Right atrium auricular region (tissue), 2 donors: ENCODE data around the gene DCTN2. TPM values are rescaled to one million over a fixed set of nuclear protein-coding genes. Genes with fewer than 3 reads are reported as not detected.
"Not testable (repeated sequence)": the region's sequence is repeated elsewhere in the genome, so short reads cannot be mapped to it uniquely, and the experiment has no call there.

Source experiments
- DNase-seq: peaks from one replicate; pipeline ENCODE4 v3.0.0-alpha.2; 2019; ENCODE audit warnings: low spot score
- H3K27ac ChIP-seq, 2 donors: fragments of 200-600 bp; sonication (generic); 1 replicate in 1 of 2; 2 replicates in 1 of 2; pipeline ENCODE4 v1.5.1; 2016 to 2019
- H3K27me3 ChIP-seq, 2 donors: fragments of 200-600 bp; sonication (generic); one replicate each; pipeline versions ENCODE4 v1.5.1 to v1.6.0; 2017 to 2019
- H3K36me3 ChIP-seq: fragments of 200-600 bp; sonication (generic); one replicate; pipeline ENCODE4 v1.5.1; 2016
- H3K4me1 ChIP-seq, 2 donors: fragments of 200-600 bp; sonication (generic); one replicate each; pipeline versions ENCODE4 v1.5.1 to v1.6.0; 2017 to 2019
- H3K4me3 ChIP-seq, 2 donors: fragments of 200-600 bp; sonication (generic); 1 replicate in 1 of 2; 2 replicates in 1 of 2; pipeline ENCODE4 v1.5.1; 2017 to 2019; ENCODE audit warnings: mild to moderate bottlenecking in 1 of 2, moderate library complexity in 1 of 2
- H3K9me3 ChIP-seq, 2 donors: fragments of 200-600 bp; sonication (generic); one replicate each; pipeline ENCODE4 v1.5.1; 2019
- CTCF ChIP-seq, 2 donors: fragments of 200-600 bp; sonication (generic); IDR thresholded peaks; one replicate each; pipeline ENCODE4 v1.5.1; 2019; ENCODE audit warnings: antibody characterized with exemption in 2 of 2
- total RNA-seq, 2 donors: library from RNA; depleted of rRNA; stranded (reverse); fragments of >200 nt; gene quantifications; one replicate each; pipeline ENCODE4 v1.1.0, GENCODE V29; 2016

The DCTN2 gene
- total RNA-seq, 2 donors from 2014 or later = 109 to 114 TPM

- no peak for DNase-seq
- H3K9me3 ChIP-seq = no peaks in the 10 kb centered on the region
- no peak for TF ChIP-seq CTCF (IDR thresholded peaks at IDR 0.05)
- no peak overlapping the region for H3K4me3 ChIP-seq
- H3K4me1 ChIP-seq = peaks cover 0 to 10% of the 10 kb centered on the region in 2 donors
- H3K27me3 ChIP-seq = no peaks in the 10 kb centered on the region
- H3K36me3 ChIP-seq = peaks cover 66% of the 10 kb centered on the region
- H3K27ac ChIP-seq = no peak overlapping the region
These were observed 34.3 kb downstream of the DCTN2 start for GRCh38 chr12:57512665-57513064.

GRCh38 chr12:57511588-57512325, 35.2 kb downstream of the DCTN2 start:
- Histone ChIP-seq H3K9me3 (no peaks in the 10 kb centered on the region), H3K36me3 (peaks cover 57% of the 10 kb centered on the region), H3K27ac (no peak overlapping the region), H3K4me3 (no peak overlapping the region), H3K27me3 (no peaks in the 10 kb centered on the region), H3K4me1 (peaks cover 0 to 1% of the 10 kb centered on the region in 2 donors)
- no peak for DNase-seq
- no peak for TF ChIP-seq CTCF (IDR thresholded peaks at IDR 0.05)

GRCh38 chr12:57511161-57511560, 35.8 kb downstream of the DCTN2 start:
- TF ChIP-seq CTCF (IDR thresholded peaks at IDR 0.05) = no peak
- Histone ChIP-seq H3K27ac (no peak overlapping the region), H3K27me3 (no peaks in the 10 kb centered on the region), H3K4me1 (no peaks in the 10 kb centered on the region), H3K9me3 (no peaks in the 10 kb centered on the region), H3K36me3 (peaks cover 56% of the 10 kb centered on the region), H3K4me3 (no peak overlapping the region)
- no peak for DNase-seq

- not testable (repeated sequence) for DNase-seq, H3K27ac ChIP-seq, H3K27me3 ChIP-seq, H3K9me3 ChIP-seq, H3K4me1 ChIP-seq, H3K4me3 ChIP-seq
- H3K36me3 ChIP-seq = peaks cover 54% of the 10 kb centered on the region
These were observed 39.2 kb downstream of the DCTN2 start for GRCh38 chr12:57507796-57508195.

GRCh38 chr12:57506541-57506940, 40.5 kb downstream of the DCTN2 start:
- not testable (repeated sequence) for H3K9me3 ChIP-seq, H3K27me3 ChIP-seq, H3K27ac ChIP-seq, H3K4me3 ChIP-seq, DNase-seq, H3K4me1 ChIP-seq
- peaks cover 49% of the 10 kb centered on the region for H3K36me3 ChIP-seq

- peaks cover 74% of the 10 kb centered on the region for H3K36me3 ChIP-seq
- not testable (repeated sequence) for H3K27me3 ChIP-seq, H3K9me3 ChIP-seq, DNase-seq, H3K4me1 ChIP-seq, H3K27ac ChIP-seq, H3K4me3 ChIP-seq
These were observed 44.6 kb downstream of the DCTN2 start for GRCh38 chr12:57502311-57502969.

- Histone ChIP-seq H3K4me3 (no peak overlapping the region), H3K27me3 (no peaks in the 10 kb centered on the region), H3K36me3 (peaks cover 66% of the 10 kb centered on the region), H3K9me3 (no peaks in the 10 kb centered on the region), H3K4me1 (no peaks in the 10 kb centered on the region), H3K27ac (no peak overlapping the region)
- no peak for TF ChIP-seq CTCF (IDR thresholded peaks at IDR 0.05)
- DNase-seq = no peak
These were observed 46.8 kb downstream of the DCTN2 start for GRCh38 chr12:57500213-57500612.
